Heart left ventricle (tissue), 11 donors: Measurements from ENCODE around the gene TSPYL6. TPM values are rescaled to one million over a fixed set of nuclear protein-coding genes. Genes with fewer than 3 reads are reported as not detected.

Experiments
- polyA plus RNA-seq, 2 donors: library from polyadenylated mRNA; stranded (reverse); fragments of 200-250 nt; gene quantifications; one replicate each; pipeline ENCODE4 v1.2.3, GENCODE V29; 2013
- total RNA-seq, 9 donors: library from RNA; depleted of rRNA in 2 of 9; stranded (reverse); fragments of >200 nt in 2 of 9; fragmentation: NEBNext Ultra II Directional in 3 of 9; extraction: Animal tissue kit (Norgen Biotek cat#: 25700) in 3 of 9; gene quantifications; one replicate each; pipeline versions ENCODE4 v1.1.0 to v1.2.4, GENCODE V29; 2016 to 2023
- donor health status: ischemic (EF 13 %, LVEDD 7.1; RV severe dilation, severe dysfunction).
- donor health status: healthy with polysubstance abuse.
- donor health status: DM: no; HTN: yes; CAD: no.
- donor health status: DM: no; HTN: no; CAD: no.
- donor health status: ischemic (EF 25% LVEDD 5.7; RV mildly dilated, moderate dysfunction).
- donor health status: healthy.
- donor health status: DM: yes; HTN: yes; CAD: no.
- donor health status: PGD.
- donor health status: nonischemic (EF 23%, LVEDD 6.1; RV moderate dilation, normal function).

TSPYL6 gene
- total and polyA plus RNA-seq, 11 donors, result 0.03 to 0.12 (median 0.08) TPM; not detected in 8

Other genes starting within 250 kb of the TSPYL6 start
- gene ACYP2, start 140.6 kb downstream of the TSPYL6 start, total RNA-seq, result 10 to 100 TPM; 39.7 to 83.1 (median 53.2) TPM
- gene ACYP2, start 140.6 kb downstream of the TSPYL6 start, polyA plus RNA-seq, result 100 to 1,000 TPM in 1 of 2 donors, 10 to 100 TPM in 1; 42.0 to 107 TPM
- 100 to 1,000 TPM; 378 to 659 (median 424) TPM for gene SPTBN1, start 200.1 kb upstream of the TSPYL6 start, total RNA-seq
- gene SPTBN1, start 200.1 kb upstream of the TSPYL6 start, polyA plus RNA-seq, result 100 to 1,000 TPM; 124 to 170 TPM